ENCODE measurements around the gene IPO11. TPM values are rescaled to one million over a fixed set of nuclear protein-coding genes. Genes with fewer than 3 reads are reported as not detected.
A peak's percentile ranks its signal among the peaks of the same experiment; 100 is the strongest.

Gene IPO11
- total and polyA plus RNA-seq, 10 donors: 7.8 to 42.2 (median 34.0) TPM

DNA sequence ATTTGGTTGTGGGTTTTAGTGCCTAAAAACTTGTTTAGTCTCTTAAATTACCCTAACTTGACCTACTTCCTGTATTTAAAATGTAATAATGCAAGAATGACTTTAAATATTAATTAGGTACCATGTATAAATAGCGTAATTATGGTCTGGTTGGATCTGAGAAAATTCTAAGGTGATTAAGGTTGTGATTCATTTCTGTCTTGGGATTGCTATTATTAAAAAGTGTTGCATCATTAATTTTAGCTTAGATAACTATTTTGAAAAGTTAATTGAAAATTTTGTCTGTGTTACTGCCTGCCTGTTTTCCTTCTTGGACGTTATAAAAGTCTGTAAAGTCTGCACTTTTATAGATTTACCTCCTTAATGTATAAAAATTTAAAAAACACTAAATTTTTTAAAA is 177.8 kb downstream of the IPO11 start:
- intact Hi-C loops (cut with DNase I; ENCODE audit: low total_unique reads): no loop called here
- no peak overlapping the region for H3K4me3 ChIP-seq
- WGBS, 5 donors: 71 to 99% (median 95%) methylated on average over 2 of the region's 2 CpGs
- H3K27me3 ChIP-seq (replicated peaks in 1 of 7): no peaks in the 10 kb centered on the region
- H3K9me3 ChIP-seq: peaks cover 0 to 11% (median 0%) of the 10 kb centered on the region in 8 donors
- peaks cover 0 to 53% (median 15%) of the 10 kb centered on the region in 6 donors for H3K36me3 ChIP-seq
- no peak overlapping the region for H3K27ac ChIP-seq
- no peak for DNase-seq
- TF ChIP-seq POLR2A (IDR thresholded peaks at IDR 0.05) (no peak), POLR2AphosphoS5 (IDR thresholded peaks at IDR 0.05) (no peak)
- TF ChIP-seq, protein P1, sequence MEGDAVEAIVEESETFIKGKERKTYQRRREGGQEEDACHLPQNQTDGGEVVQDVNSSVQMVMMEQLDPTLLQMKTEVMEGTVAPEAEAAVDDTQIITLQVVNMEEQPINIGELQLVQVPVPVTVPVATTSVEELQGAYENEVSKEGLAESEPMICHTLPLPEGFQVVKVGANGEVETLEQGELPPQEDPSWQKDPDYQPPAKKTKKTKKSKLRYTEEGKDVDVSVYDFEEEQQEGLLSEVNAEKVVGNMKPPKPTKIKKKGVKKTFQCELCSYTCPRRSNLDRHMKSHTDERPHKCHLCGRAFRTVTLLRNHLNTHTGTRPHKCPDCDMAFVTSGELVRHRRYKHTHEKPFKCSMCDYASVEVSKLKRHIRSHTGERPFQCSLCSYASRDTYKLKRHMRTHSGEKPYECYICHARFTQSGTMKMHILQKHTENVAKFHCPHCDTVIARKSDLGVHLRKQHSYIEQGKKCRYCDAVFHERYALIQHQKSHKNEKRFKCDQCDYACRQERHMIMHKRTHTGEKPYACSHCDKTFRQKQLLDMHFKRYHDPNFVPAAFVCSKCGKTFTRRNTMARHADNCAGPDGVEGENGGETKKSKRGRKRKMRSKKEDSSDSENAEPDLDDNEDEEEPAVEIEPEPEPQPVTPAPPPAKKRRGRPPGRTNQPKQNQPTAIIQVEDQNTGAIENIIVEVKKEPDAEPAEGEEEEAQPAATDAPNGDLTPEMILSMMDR (IDR thresholded peaks at IDR 0.05 in 8 of 11, conservative IDR thresholded peaks at IDR 0.05 in 3 of 11): no peak
- H3K4me1 ChIP-seq: peaks cover 0 to 6% (median 2%) of the 10 kb centered on the region in 6 donors

DNA sequence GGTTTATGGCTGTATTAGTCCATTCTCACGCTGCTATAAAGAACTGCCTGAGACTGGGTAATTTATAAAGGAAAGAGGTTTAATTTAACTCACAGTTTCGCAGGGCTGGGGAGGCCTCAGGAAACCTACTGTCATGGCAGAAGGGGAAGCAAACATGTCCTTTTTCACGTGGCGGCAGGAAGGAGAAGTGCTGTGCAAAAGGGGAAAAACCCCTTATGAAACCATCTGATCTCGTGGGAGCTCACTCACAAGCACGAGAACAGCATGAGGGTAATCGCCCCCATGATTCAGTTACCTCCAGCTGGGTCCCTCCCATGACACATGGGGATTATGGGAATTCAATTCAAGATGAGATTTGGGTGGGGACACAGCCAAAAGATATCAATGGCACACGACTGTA is 180.0 kb downstream of the IPO11 start:
- Histone ChIP-seq H3K9me3 (peaks cover 0 to 11% (median 0%) of the 10 kb centered on the region in 8 donors), H3K4me3 (no peak overlapping the region), H3K27ac (peak overlapping the region in 5 of 8 donors; percentile 18 to 79 (median 36)), H3K36me3 (peaks cover 0 to 52% (median 15%) of the 10 kb centered on the region in 6 donors), H3K4me1 (no peaks in the 10 kb centered on the region), H3K27me3 (replicated peaks in 1 of 7) (no peaks in the 10 kb centered on the region)
- TF ChIP-seq POLR2AphosphoS5 (IDR thresholded peaks at IDR 0.05): peak in 1 of 3 donors; percentile 35
- TF ChIP-seq, protein P1 (IDR thresholded peaks at IDR 0.05 in 8 of 11, conservative IDR thresholded peaks at IDR 0.05 in 3 of 11): no peak
- TF ChIP-seq POLR2A (IDR thresholded peaks at IDR 0.05): no peak
- intact Hi-C loops (cut with DNase I; ENCODE audit: low total_unique reads): no loop called here
- 55 to 66% (median 60%) methylated on average over 8 of the region's 8 CpGs for WGBS, 5 donors
- no peak for DNase-seq

DNA sequence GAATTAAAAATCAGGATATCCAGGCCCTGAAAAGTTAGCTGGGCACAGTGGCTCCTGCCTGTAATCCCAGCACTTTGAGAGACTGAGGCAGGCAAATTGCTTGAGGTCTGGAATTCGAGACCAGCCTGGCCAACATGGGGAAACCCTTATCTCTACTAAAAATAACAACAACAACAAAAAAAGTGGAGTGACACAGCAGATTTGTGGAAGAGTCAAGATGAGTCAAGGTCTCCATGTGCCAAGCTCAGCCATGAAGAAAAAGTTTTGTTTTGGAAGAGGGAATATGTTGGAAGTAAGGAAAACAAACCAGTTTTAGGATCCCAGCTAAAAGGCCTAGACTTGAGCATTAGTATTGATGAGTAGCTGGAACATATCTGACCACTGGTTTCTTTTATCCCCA is 180.8 kb downstream of the IPO11 start:
- no peak for DNase-seq
- Histone ChIP-seq H3K27me3 (replicated peaks in 1 of 7) (no peaks in the 10 kb centered on the region), H3K9me3 (peaks cover 0 to 11% (median 0%) of the 10 kb centered on the region in 8 donors), H3K4me3 (no peak overlapping the region), H3K36me3 (peaks cover 0 to 48% (median 15%) of the 10 kb centered on the region in 6 donors), H3K27ac (peak overlapping the region in 1 of 8 donors; percentile 79), H3K4me1 (no peaks in the 10 kb centered on the region)
- intact Hi-C loops (cut with DNase I; ENCODE audit: low total_unique reads): no loop called here
- TF ChIP-seq, protein P1 (IDR thresholded peaks at IDR 0.05 in 8 of 11, conservative IDR thresholded peaks at IDR 0.05 in 3 of 11): no peak
- 70 to 88% (median 85%) methylated on average over 1 of the region's 1 CpG for WGBS, 5 donors

DNA sequence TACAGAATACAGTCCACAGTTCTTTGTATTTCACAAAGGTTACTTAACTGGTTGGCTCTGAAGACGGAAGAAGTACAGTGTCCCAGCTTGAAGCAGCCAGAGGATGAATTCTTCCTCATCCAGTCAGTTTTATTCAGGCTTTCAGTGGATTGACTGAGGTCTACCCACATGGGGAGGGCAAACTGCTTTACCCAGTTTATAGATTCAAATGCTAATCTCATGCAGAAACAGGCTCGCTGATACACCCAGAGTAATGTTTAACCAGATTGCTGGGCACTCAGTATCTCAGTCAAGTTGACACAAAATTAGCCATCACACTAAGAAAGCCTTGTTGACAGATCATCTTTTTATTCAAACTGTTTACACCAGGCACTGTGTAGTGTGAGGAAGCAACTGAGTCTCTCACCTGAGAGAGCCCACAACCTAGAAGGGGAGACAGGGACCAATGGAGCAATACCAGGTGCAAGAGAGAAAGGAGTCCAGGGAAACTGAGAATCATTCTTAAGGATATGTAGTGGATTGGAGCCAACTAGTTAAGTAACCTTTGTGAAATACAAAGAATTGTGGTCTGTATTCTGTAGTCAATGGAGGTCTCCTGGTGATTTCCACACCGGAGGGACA is 181.9 kb downstream of the IPO11 start:
- DNase-seq: no peak
- no peaks in the 10 kb centered on the region for H3K27me3 ChIP-seq (replicated peaks in 1 of 7)
- TF ChIP-seq POLR2A (IDR thresholded peaks at IDR 0.05): no peak
- TF ChIP-seq, protein P1 (IDR thresholded peaks at IDR 0.05 in 8 of 11, conservative IDR thresholded peaks at IDR 0.05 in 3 of 11): no peak
- TF ChIP-seq POLR2AphosphoS5 (IDR thresholded peaks at IDR 0.05): no peak
- peak overlapping the region in 1 of 8 donors; percentile 79 for H3K27ac ChIP-seq
- peaks cover 0 to 11% (median 0%) of the 10 kb centered on the region in 8 donors for H3K9me3 ChIP-seq
- H3K4me1 ChIP-seq: no peaks in the 10 kb centered on the region
- H3K4me3 ChIP-seq: no peak overlapping the region
- peaks cover 0 to 41% (median 15%) of the 10 kb centered on the region in 6 donors for H3K36me3 ChIP-seq
- 93 to 99% (median 97%) methylated on average over 3 of the region's 3 CpGs for WGBS, 5 donors
- intact Hi-C loops (cut with DNase I; ENCODE audit: low total_unique reads): no loop called here

All from spleen (tissue), 11 donors.